Measurements from ENCODE around the gene DPY19L2.
"Not testable (repeated sequence)": the region's sequence is repeated elsewhere in the genome, so short reads cannot be mapped to it uniquely, and the experiment has no call there.

DPY19L2 gene

DNA sequence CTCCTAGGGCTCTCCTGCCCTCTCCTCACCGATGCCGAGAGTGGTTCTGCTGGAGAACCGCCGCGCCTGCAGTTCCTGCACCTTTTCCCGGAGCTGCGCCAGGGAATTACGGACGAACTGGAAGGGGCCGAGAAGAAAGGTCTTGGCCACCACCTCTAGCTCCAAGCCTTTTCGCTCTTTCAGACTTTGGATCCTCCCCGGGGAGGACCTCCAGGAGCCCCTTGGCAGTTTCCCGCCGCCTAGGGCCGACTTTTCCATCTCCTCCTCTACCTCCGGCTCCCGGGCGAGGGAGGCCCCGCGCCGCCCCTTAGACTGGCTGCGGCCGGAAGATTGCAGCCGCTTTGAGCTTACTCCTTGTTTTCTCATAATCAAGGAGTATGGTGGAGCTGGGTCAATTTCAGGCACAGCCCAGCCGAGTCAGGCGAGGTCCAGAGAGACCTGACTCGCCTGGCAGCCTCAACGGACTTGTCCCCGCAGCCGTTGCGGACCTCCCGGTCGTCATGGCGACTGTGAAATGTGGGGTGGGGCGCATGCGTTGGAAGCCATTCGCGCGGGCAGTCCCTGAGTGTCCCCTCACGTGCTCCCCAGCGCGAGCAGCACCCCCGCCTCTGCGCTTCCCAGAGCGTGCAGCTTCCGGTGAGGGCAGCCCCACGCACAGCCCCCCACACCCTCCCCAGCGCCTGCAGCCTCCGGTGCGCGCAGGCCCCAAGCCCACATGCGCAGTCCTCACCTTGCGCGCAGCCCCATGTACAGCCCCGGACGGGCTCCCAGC lies at the start of gene DPY19L2:
TSS of gene DPY19L2 (minus strand) at position 466 of the 772 bp plus-strand sequence. CDS start at position 366, 100 bp downstream.
- peak; percentile 48 for DNase-seq

DNA sequence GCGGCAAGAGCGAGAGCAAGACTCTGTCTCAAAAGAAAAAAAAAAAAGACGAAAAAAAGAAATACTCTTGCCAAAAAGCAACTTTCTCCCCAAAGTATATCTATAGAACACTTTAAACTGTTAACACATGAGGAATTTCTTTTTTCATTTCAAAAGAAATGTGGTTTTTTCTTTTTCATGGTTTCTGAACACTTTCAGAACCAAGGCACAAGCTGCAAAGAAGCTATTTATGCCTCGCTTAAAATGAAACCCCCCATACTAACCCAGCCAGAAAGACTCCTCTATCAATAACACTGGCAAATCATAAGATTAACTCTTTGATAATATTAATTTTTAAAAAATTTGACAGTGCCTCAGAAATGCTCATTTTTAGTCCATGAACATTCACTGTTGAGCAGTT lies 48.6 kb upstream of the DPY19L2 start:
- not testable (repeated sequence) for DNase-seq

DNA sequence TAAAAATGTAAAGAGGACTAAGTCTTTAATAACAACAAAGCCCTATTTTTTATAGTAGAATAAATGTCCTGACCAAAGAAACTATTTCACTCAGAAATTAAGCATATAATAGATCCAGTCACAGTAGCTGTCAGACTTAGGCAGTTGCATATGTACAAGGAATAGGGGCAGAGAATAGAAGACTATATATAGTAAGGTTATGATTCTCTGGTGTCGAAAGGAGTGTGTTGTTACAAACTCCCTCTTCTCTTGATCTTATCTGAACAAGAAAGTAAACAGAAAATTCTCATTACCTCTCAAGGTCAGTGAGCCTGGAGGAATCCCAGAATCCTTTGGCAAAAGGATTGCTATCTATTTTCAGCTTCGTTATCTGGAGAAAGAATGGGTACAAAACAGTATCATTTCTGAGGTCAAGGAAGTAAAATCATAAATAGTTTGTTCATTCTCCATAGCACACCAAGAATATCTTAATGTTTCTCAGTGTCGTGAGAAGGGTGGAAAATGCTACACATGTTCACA lies 46.9 kb upstream of the DPY19L2 start:
- DNase-seq: not testable (repeated sequence)

DNA sequence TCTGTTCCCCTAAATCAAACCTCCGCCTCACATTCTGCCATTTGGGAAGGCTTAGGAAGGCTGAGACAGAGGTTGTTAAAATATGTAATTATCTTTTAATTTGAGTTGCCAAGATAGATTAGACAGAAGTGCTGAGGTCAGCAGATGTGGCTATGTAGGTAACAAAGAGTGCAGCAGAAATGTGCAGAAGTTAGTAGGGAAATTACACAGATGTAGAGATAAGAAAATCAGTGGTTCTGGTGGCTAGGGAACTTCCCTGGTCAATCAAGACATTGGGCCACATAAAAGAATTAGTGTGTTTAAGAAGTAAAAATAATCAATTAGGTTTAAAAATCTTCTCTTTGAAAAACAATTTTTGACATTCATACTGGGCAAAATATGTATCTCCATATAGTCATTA lies 46.1 kb upstream of the DPY19L2 start:
- DNase-seq: not testable (repeated sequence)

DNA sequence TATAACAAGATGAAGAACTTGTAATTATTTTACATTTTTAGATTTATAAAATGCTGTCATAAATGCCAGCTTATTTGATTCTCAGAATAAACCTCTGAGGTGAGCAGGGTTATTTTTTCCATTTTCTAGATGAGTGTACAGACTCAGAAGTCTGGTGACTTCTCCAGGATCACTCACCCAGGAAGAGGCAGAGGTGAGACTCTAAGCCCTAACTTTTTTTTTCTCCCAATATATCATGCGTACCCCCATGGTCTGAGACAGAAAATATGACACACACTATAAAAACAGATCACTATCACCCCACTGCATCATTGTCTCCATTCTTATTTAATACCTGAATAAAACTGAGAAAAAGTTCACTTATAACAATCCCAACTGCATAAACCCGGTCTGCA lies 45.4 kb upstream of the DPY19L2 start:
- DNase-seq: not testable (repeated sequence)

DNA sequence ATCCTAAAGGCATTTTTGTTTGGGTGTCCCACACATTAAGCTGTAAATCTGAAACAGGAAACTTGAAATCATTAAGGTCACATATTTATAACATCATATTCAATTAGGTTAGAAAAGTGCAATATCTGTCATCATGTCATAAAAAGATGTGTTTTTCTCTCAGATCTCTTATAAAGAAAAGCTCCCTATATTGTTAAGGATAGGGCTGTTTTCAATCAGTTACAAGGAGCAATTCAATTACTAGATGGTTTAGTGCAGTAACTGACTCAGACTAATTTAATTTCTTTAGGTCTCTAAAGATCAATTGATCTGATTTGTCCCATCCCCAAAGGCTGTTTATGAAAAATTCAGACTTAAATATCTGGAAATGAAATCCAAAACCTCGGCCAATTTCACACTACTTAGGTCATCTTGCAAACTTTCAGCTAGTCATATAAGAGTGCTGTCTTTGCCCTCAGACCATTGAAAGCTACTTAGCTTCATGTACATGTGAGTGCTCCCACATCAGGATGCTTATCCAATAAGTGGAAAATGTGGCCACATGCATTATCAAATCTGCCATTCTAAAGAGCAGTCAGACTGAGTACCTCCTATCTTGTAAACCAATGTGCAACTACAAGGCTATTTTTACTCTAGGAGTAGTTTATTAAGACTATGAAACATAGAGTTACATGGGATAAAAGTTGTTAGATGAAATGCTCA lies 44.8 kb upstream of the DPY19L2 start:
- not testable (repeated sequence) for DNase-seq

DNA sequence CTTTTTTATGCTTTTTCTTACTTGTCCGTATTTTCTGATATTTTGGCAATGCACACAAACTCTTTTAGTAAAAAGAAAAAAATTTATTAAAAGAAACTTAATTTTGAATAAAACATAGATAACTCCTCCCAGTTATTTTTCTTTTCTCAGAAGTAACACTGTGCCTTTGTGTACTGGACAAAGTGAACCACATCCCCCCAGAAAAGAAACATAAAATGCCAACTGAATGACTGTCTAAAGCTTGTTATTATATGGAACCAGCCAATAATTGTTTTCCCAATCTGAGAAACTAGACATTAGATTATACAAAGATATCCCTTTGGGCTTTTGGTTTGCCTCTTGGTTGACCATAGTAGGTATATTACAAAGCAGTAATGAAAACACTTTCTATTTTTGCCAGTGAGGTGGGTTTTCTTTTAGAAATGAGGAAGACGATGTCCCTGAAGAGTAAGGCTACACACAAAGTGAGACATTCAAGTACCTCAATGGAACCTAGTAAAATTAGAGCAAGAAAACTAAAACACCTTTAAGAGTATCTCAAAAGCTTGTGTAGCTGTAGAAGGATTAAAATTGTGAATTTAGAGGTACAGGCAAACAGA lies 44.2 kb upstream of the DPY19L2 start:
- not testable (repeated sequence) for DNase-seq

DNA sequence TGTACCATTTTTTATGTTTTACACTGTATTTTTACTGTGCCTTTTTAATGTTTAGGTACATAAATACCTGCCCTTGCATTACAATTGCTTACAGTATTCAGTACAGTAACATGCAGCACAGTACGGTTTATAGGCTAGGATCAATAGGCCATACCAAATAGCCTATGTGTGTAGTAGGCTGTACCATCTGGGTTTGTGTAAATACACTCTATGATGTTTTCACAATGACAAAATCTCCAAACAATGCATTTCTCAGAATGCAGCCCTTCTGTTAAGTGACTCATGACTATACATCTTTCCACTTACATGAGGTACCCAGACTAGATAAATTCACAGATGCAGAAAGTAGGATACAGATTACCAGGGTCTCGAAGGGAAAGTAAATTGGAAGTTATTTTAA lies 43.0 kb upstream of the DPY19L2 start:
- DNase-seq: not testable (repeated sequence)

DNA sequence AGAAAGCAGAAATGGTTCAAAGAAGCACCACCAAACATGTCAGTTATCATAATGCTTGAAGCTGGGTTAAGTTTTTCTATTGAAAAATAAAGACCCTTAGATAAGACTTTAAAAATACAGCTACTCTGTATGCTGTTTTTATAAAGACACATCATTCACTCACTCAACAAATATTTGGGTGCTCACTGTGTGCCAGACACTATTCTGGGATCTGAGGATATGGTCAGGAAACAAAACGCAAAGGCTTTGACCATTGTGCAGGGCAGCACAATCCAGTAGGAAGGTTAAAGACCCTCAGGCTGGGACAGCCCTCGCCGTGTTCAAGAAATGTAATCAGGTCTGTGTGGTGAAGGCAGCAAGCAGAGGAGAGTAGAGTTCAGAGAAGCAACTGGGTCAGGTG lies 38.0 kb upstream of the DPY19L2 start:
- DNase-seq: no peak

DNA sequence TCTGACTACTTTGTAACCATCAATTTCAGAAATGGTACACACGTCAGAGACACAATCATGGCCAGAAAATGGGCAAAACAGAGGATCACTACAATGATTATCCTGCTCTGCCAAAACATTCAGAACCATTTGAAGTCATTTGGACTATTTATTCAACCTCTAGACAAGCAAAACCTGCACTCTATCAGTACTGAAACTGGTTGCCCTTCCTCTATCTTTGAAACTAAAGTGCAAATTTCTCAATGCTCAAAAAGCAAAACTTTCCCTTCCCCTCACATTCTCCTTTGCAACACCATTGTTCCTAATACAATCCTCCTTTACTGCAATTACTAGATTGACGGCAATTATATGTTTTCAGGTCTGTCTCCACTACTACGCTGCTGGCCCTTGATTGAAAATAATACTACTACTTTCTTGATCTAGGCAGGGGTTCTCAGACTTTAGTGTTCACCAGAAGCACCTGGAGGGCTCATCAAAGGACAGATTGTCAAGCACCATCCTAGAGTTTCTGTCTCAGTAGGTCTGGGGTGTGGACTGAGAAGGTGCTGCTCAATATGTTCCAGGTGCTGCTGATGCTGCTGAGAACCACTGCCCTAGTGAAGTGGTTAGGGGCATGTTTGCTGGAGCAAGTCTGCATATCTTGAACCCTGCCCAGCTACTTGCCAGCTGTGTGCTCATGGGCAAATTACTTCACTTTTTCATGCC lies 31.5 kb upstream of the DPY19L2 start:
- DNase-seq: not testable (repeated sequence)

DNA sequence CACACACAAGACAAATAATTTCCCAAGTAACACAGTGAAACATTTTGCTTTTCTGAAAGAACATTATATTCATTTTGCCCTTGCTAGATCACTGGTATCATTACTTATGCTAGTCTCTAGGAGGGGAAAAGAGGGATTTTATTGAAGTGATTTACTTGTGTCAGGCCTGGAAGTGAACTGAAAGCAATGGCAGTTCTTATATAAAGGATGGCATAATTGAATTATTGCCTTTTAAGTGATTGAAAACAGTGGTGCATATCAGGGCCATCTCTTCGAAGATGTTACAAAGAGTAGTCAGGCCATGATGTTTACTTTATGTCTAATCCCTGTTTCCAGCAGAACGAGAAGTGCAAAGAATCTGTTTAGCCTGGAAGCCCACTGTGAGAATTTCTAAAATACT lies 30.7 kb upstream of the DPY19L2 start:
- not testable (repeated sequence) for DNase-seq

DNA sequence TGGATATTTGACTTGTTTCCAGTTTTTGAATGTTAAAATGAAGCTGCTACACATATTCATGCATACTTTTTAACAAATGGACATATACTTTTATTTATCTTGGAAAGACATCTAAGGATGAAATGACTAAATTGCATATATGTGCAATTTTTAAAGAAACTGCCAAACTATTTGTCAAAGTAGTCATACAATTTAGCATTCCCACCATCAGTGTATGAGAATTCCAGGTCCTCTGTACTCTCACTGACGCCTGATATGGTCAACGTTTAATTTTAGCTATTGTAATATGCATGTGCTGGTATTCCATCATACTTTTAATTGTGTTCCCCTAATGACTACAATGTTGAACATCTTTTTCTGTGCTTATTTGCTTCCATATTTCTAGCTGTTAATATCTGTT lies 22.5 kb upstream of the DPY19L2 start:
- DNase-seq: not testable (repeated sequence)

DNA sequence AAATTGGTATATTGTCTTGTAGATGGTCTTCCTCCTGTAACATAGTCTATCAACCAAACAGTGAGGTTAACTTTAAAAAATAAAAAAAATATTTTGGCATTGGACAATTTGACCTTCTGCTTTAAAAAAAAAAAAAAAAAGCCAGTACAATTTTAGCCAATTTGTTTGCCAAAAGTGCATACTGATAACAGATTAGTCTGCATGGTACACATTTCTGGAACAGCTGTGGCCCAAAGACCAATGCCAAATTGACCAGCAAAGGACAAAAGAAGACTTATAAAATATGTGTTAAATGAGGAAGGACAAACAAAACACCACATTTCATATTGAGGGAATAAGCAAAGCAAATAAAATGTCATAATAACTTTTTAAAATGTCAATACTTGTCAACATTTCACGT lies 20.8 kb upstream of the DPY19L2 start:
- not testable (repeated sequence) for DNase-seq

DNA sequence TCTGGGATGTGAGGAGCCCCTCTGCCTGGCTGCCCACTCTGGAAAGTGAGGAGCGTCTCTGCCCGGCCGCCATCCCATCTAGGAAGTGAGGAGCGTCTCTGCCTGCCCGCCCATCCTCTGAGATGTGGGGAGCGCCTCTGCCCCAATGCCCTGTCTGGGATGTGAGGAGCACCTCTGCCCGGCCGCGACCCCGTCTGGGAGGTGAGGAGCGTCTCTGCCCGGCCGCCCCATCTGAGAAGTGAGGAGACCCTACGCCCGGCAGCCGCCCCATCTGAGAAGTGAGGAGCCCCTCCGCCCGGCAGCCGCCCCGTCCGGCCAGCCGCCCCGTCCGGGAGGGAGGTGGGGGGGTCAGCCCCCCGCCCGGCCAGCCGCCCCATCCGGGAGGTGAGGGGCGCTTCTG lies 18.3 kb upstream of the DPY19L2 start:
- DNase-seq: not testable (repeated sequence)

DNA sequence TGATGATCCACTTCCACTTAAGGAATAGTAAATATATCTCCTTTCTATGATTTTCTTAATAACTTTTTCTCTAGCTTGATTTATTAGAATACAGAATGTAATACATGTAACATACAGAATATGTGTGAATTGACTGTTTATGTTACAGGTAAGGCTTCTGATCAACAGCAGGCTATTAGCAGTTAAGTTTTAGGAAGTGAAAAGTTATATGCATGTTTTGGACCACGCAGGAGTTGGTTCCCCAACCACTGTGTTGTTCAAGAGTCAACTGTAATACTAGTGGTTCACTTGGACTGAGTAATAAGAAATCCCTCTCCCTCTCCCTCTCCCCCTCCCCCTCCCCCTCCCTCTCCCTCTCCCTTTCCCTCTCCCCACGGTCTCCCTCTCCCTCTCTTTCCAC lies 17.5 kb upstream of the DPY19L2 start:
- not testable (repeated sequence) for DNase-seq

DNA sequence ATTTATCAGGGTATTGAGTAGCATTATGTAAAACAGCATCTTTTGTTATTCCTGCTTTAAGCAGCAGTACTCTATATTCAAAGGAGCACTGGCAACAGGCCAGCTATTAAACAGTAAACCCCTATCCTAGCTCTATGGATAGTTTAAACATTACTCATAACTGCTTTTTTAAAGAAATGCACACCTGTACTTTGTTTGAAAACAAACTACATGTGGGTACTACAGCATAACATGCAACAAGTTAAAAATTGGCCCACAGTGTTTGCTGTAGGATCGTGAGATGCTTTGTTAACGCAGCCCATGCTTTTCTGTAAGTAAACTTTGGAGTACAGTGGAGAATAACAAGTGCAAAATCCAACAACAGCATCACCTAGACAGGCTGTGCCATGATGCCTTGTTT lies 14.3 kb upstream of the DPY19L2 start:
- not testable (repeated sequence) for DNase-seq

DNA sequence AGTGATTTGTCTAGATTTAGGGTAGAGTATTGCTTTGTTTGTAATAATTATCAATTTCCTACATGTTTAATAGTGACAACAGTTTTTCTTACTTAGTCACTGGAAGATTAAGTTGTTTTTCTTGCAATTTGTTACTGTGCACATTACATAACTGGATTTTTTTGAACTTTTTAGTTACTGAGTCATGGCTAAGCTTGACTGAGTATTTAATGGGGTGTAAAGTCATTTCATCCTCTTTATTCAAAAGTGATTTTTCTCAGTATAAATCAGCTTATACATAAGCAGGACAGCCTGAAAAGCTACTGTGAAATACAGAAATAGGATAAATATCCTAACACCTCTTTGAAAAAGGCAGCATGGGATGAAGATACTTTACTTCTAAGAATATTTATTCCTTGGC lies 12.5 kb upstream of the DPY19L2 start:
- not testable (repeated sequence) for DNase-seq

DNA sequence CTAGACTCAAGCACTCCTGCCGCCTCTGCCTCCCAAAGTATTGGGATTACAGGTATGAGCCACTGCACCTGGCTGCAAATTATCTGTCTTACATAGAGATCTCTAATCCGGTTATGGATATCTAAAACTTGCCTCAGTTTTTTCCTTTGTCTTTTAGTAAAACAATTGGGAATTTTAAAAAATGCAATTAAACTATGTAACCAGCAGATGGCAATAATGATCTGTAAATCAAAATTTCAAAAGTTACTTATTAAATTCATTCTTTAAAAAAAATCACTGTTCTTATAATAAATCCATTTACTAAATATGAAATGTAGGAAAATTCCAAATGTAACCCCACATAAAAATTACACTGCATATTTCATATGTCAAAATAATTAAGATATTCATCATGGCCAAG lies 4.3 kb upstream of the DPY19L2 start:
- DNase-seq: not testable (repeated sequence)

DNA sequence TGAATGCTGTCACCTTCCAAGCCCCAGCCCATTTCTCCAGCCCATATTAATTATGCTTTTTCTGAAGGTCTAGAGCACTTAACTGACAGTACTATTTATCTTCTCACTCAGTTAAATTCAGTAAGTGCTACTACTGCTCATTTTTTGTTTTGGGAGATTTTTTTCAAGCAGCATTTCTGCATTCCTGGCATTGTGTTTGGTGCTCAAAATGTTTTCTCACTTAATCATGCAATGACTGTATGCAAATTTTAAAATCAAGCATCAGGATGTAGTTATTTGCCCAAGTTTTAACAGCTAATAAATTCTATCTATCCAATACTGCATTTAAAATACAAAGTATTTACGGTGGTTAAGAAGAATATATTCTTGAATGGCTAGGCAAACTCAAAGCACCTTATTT lies 1.6 kb upstream of the DPY19L2 start:
- not testable (repeated sequence) for DNase-seq

DNA sequence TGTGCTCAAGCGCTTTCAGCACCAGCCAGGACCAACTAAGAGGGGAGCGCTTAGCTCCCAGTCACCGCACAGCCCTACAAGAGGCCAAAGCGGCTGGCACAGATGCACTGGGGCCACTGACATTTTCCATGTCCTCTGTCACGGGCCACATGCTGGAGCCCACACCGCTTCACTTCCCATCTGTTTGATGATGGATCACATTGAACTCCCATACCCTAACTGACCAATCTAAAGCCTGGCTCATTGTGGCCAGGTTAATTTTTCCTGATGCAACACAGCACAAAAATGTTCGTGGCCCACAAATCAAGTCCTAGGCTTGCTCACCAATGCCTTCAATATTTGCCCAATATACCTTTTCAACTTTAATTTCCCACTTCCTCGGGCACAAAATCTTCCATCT lies 1.1 kb upstream of the DPY19L2 start:
- not testable (repeated sequence) for DNase-seq

DNA sequence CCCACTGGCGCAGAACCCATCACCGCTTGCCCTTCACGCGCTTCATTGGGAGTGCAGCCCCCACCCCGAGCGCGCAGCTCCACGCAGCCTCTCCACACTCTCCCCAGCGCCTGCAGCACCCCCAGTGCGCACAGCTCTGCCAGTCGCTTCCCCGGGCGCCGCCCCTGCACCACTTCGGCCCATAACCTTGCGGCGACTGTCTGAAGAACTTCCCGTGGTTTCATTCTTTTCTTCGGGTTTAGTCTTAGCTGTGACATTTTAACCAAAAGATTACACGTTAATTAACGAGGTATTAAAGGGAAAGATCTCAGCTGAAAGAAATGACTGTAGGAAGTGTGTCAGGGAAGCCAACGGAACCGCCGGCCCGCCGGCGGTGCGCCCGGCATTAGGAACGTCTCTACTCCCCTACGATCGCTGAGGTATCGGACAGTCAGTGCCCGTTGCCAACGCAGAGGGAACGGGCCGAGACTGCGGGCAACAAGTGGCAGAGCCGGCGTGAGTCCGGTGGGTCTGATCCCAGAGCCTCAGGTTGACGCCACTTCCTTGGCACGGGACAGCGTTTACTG lies 590 bp upstream of the DPY19L2 start:
- DNase-seq: not testable (repeated sequence)

DNA sequence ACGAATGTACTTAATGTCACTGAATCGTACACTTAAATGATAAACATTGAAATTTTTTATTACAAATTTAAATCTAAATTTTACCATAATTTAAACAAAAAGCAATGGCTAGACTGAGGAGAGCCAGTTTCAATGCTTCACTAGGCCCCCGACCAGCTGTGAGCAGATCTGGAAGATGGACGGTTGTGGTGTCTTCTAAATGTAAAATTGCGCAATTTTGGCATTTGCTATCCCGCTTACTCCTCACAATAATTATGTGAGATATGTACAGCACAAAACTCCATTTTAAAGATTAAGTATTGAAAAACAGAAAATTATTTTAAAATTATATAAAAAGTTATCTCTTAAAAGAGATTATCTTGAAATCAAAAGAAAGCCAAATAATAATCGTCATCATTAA lies 5.3 kb downstream of the DPY19L2 start:
- DNase-seq: not testable (repeated sequence)

DNA sequence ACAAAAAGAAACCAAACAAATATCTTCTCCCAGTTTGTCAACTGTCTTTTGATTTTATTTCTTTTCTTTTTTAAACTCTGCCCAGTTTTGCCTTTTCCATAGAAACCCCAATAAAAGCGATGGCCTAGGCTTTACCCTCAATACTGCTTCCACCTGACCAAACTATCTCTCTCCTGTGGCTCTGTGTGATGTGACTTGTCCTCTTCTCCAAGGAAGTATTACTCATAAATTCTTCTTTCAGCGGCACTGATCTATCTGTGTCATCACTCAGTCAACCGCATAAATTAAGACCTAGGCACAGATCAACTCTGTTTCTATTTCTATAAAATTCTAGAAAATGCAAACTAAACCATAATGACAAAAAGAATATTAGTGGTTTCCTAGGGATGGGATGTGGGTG lies 9.8 kb downstream of the DPY19L2 start:
- DNase-seq: not testable (repeated sequence)

Measured in NCI-H226 (cell line).